Neuronal stem cell (in vitro differentiated cells): ENCODE data around the gene LRRC71.

ENCODE experiments used
- DNase-seq: peaks from one replicate; pipeline ENCODE4 v3.0.0-alpha.2; 2013; ENCODE audit warnings: low spot score
- H2AFZ ChIP-seq: one replicate; pipeline ENCODE4 v1.6.1; 2013; ENCODE audit warnings: mild to moderate bottlenecking, low read length, inconsistent platforms
- H2AK5ac ChIP-seq: 2 replicates; pipeline ENCODE4 v1.6.1; 2013; ENCODE audit warnings: low read depth, mild to moderate bottlenecking, inconsistent platforms, low read length, moderate library complexity, mixed read lengths
- H2BK120ac ChIP-seq: 2 replicates; pipeline ENCODE4 v1.6.1; 2013; ENCODE audit warnings: low read depth, mild to moderate bottlenecking, inconsistent platforms, low read length, moderate library complexity, mixed read lengths
- H2BK12ac ChIP-seq: one replicate; pipeline ENCODE4 v1.6.1; 2013; ENCODE audit warnings: low read length, inconsistent platforms
- H2BK15ac ChIP-seq: 2 replicates; pipeline ENCODE4 v1.6.1; 2013; ENCODE audit warnings: mild to moderate bottlenecking, low read length, inconsistent platforms, mixed read lengths
- H2BK5ac ChIP-seq: one replicate; pipeline ENCODE4 v1.6.1; 2013; ENCODE audit warnings: inconsistent platforms, mild to moderate bottlenecking, low read length, moderate library complexity
- H3K14ac ChIP-seq: one replicate; pipeline ENCODE4 v1.6.1; 2013; ENCODE audit warnings: low read length, inconsistent platforms
- H3K18ac ChIP-seq: 2 replicates; pipeline ENCODE4 v1.6.1; 2013; ENCODE audit warnings: low read length, inconsistent platforms
- H3K23ac ChIP-seq: 2 replicates; pipeline ENCODE4 v1.6.1; 2013; ENCODE audit warnings: low read depth, mild to moderate bottlenecking, mixed read lengths, low read length, inconsistent platforms; ENCODE audit not compliant: poor library complexity
- H3K27ac ChIP-seq: replicated peaks from 3 replicates; pipeline ENCODE4 v1.5.1; 2013; ENCODE audit warnings: low read length, inconsistent platforms
- H3K27me3 ChIP-seq, 3 experiments: 2 replicates each; pipeline ENCODE4 v1.6.1; 2013; ENCODE audit warnings: low read length in 3 of 3, mild to moderate bottlenecking in 2 of 3, inconsistent platforms in 1 of 3, low read depth in 1 of 3, mixed read lengths in 1 of 3, moderate library complexity in 1 of 3; ENCODE audit not compliant: control insufficient read depth in 3 of 3, insufficient read depth in 3 of 3
- H3K36me3 ChIP-seq, 2 donors: replicated peaks in 1 of 2; 2 replicates each; pipeline ENCODE4 v1.6.1; 2013; ENCODE audit warnings: low read length in 2 of 2; ENCODE audit not compliant: control insufficient read depth in 2 of 2, insufficient read depth in 2 of 2
- H3K4ac ChIP-seq: 2 replicates; pipeline ENCODE4 v1.6.1; 2013; ENCODE audit warnings: inconsistent platforms, mild to moderate bottlenecking, low read length, moderate library complexity
- H3K4me1 ChIP-seq, 2 donors: 1 replicate in 1 of 2; 2 replicates in 1 of 2; pipeline ENCODE4 v1.6.1; 2013; ENCODE audit warnings: low read length in 2 of 2, low read depth in 1 of 2; ENCODE audit not compliant: control insufficient read depth in 2 of 2, insufficient read depth in 1 of 2
- H3K4me2 ChIP-seq: one replicate; pipeline ENCODE4 v1.6.1; 2013; ENCODE audit warnings: mild to moderate bottlenecking, low read length, inconsistent platforms; ENCODE audit not compliant: insufficient read depth, poor library complexity, severe bottlenecking
- H3K4me3 ChIP-seq, 2 donors: 2 replicates each; pipeline ENCODE4 v1.5.1; 2013; ENCODE audit warnings: low read length in 2 of 2, mild to moderate bottlenecking in 2 of 2, inconsistent platforms in 1 of 2, moderate library complexity in 1 of 2
- H3K79me1 ChIP-seq: one replicate; pipeline ENCODE4 v1.6.1; 2013; ENCODE audit warnings: low read depth, mild to moderate bottlenecking, inconsistent platforms, low read length, moderate library complexity
- H3K9ac ChIP-seq: one replicate; pipeline ENCODE4 v1.6.1; 2013; ENCODE audit warnings: mild to moderate bottlenecking, low read depth, low read length, inconsistent platforms; ENCODE audit not compliant: poor library complexity
- H3K9me3 ChIP-seq, 2 donors: replicated peaks in 1 of 2; 2 replicates each; pipeline versions ENCODE3 to v1.6.1; 2013; ENCODE audit warnings: low read length in 2 of 2, mild to moderate bottlenecking in 2 of 2, inconsistent platforms in 1 of 2, low read depth in 1 of 2, mixed read lengths in 1 of 2, moderate library complexity in 1 of 2; ENCODE audit not compliant: control insufficient read depth in 2 of 2, insufficient read depth in 1 of 2
- H4K8ac ChIP-seq: one replicate; pipeline ENCODE4 v1.6.1; 2013; ENCODE audit warnings: low read depth, mild to moderate bottlenecking, inconsistent platforms, low read length, moderate library complexity
- H4K91ac ChIP-seq: one replicate; pipeline ENCODE4 v1.6.1; 2013; ENCODE audit warnings: low read length, low read depth, mild to moderate bottlenecking, inconsistent platforms; ENCODE audit not compliant: poor library complexity
- WGBS, 2 donors: extraction: QIAGEN DNeasy Blood & Tissue Kit; methylation state at CpG; one replicate each; pipeline ENCODE4 v1.1.7; 2013; ENCODE audit warnings: missing lambda C conversion rate in 2 of 2, mixed read lengths in 1 of 2; ENCODE audit not compliant: insufficient read length in 2 of 2, insufficient replicate concordance in 1 of 2; ENCODE audit errors: extremely low coverage in 2 of 2; 5-methylcytosine and 5-hydroxymethylcytosine counted together

Gene LRRC71

DNA sequence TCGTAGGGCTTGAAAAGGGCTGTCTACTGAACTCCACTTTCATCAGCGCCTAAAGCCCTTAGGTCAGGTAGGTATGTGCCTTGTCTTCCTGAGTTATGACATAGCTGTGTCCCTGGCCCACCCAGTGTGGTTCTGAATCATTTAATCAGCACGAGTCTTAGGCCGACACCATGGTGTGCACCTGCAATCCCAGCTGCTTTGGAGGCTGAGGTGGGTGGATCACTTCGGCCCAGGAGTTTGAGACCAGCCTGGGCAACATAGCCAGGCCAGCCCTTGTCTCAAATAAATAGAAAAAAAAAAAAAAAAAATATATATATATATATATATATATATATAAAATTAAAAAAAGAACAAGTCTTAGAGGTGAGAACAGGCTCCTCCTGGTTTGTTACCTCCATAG, 15.8 kb downstream of the LRRC71 start:
- no peak overlapping the region for H3K27ac ChIP-seq
- H3K9me3 ChIP-seq, result no peaks in the 10 kb centered on the region
- H3K4me3 ChIP-seq, result no peak overlapping the region
- H3K27me3 ChIP-seq, result no peaks in the 10 kb centered on the region
- H2BK5ac ChIP-seq, result no peak overlapping the region
- no CpG with 5 or more reads among the region's 5 CpGs for WGBS, 2 donors
- peaks cover 39 to 74% of the 10 kb centered on the region in 2 donors for H3K36me3 ChIP-seq
- H3K9ac ChIP-seq, result no peak overlapping the region
- H2AFZ ChIP-seq, result no peak overlapping the region
- no peaks in the 10 kb centered on the region for H3K79me1 ChIP-seq
- H2BK12ac ChIP-seq, result no peak overlapping the region
- peaks cover 1 to 4% of the 10 kb centered on the region in 2 donors for H3K4me1 ChIP-seq
- DNase-seq, result no peak
- no peak overlapping the region for H4K8ac ChIP-seq
- H2AK5ac ChIP-seq, result no peak overlapping the region
- no peak overlapping the region for H3K4ac ChIP-seq
- no peak overlapping the region for H4K91ac ChIP-seq
- no peak overlapping the region for H3K18ac ChIP-seq
- no peak overlapping the region for H2BK120ac ChIP-seq
- no peak overlapping the region for H3K4me2 ChIP-seq
- no peak overlapping the region for H3K23ac ChIP-seq
- no peak overlapping the region for H2BK15ac ChIP-seq
- no peak overlapping the region for H3K14ac ChIP-seq

DNA sequence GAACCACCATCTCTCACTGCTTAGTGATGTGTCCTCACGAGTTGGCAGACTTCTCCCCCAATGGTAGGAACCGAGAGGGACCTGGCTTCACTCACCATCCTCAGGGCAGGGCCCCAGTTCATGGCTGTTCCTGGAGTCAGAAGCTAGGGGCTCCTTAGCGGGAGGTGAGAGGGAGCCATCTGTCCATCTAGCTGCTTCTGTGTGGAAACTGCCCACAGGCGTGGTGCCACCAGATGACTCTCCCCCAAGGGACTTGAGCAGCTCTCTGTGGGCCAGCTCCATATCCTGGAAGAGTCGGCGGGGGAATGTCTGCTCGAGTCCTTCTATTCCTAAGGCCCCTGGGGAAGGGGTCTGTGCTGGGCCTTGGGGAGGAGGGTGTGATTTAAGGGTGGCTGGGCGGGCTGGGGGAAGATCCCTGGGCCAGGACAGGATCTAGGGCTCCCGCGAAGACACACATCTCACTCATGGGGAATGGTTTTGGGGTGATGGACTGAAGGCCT, 16.3 kb downstream of the LRRC71 start:
- Histone ChIP-seq H2BK12ac (no peak overlapping the region), H3K4me2 (no peak overlapping the region), H2BK5ac (no peak overlapping the region), H3K9me3 (no peaks in the 10 kb centered on the region), H3K9ac (no peak overlapping the region), H2AFZ (no peak overlapping the region), H3K27me3 (no peaks in the 10 kb centered on the region), H3K27ac (no peak overlapping the region), H3K36me3 (peaks cover 44 to 80% of the 10 kb centered on the region in 2 donors), H3K4ac (no peak overlapping the region), H4K8ac (no peak overlapping the region), H2BK120ac (no peak overlapping the region), H3K18ac (no peak overlapping the region), H3K4me3 (no peak overlapping the region), H4K91ac (no peak overlapping the region), H3K14ac (no peak overlapping the region), H3K79me1 (no peaks in the 10 kb centered on the region), H3K4me1 (peaks cover 1 to 2% of the 10 kb centered on the region in 2 donors), H3K23ac (peak overlapping the region; percentile 46), H2AK5ac (no peak overlapping the region), H2BK15ac (no peak overlapping the region)
- no CpG with 5 or more reads among the region's 10 CpGs for whole genome bisulfite sequencing, 2 donors
- DNase-seq, result no peak

DNA sequence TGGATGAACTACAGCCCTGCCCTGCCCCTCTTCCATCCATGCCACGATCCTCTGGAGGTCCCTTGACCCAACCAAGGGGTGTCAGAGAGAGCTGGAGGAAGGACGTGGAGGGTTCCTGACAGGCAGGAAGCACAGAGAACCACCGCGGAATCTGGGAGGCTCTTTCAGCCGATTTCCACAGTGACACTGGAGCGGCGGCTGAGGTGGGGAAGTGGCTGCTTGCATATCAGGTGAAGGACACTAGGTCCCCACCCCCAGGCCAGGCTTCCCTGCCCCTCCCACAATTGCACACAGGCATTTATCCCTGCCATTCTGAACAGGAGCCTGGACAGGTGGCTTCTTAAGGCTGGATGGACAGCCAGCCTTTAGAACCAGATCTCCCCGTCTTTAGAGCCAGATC, 17.5 kb downstream of the LRRC71 start:
- Histone ChIP-seq H3K27me3 (no peaks in the 10 kb centered on the region), H3K9ac (no peak overlapping the region), H2BK15ac (no peak overlapping the region), H2AFZ (no peak overlapping the region), H4K8ac (no peak overlapping the region), H2BK5ac (no peak overlapping the region), H2AK5ac (no peak overlapping the region), H2BK12ac (no peak overlapping the region), H3K4me3 (no peak overlapping the region), H3K23ac (no peak overlapping the region), H3K18ac (no peak overlapping the region), H3K9me3 (no peaks in the 10 kb centered on the region), H3K4ac (no peak overlapping the region), H3K14ac (no peak overlapping the region), H3K27ac (no peak overlapping the region), H3K36me3 (peaks cover 51 to 91% of the 10 kb centered on the region in 2 donors), H3K79me1 (no peaks in the 10 kb centered on the region), H3K4me1 (no peaks in the 10 kb centered on the region), H3K4me2 (no peak overlapping the region), H2BK120ac (no peak overlapping the region), H4K91ac (no peak overlapping the region)
- DNase-seq, result no peak
- WGBS, 2 donors, result no CpG with 5 or more reads among the region's 8 CpGs

DNA sequence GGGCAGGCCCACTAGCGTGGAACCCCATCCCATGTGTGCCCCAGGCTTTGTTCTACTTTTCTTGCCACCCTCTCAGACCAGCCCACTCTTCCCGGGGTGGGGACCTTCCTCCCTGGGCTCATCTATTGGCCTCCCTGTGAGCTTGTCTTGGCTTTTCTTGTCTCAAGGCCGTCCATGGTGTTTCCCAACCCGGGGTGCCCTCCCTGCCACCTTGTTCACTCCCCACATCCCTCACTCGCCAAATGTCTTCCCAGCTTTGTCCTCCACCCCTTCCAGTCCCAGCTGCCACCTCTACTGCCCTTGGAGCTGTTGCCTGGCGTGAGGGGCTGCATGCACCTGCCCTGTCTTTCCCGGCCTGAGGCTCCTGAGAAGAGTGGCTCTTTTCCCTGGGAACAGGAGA, 18.4 kb downstream of the LRRC71 start:
- no peaks in the 10 kb centered on the region for H3K4me1 ChIP-seq
- no peak overlapping the region for H3K4me3 ChIP-seq
- no peak overlapping the region for H3K18ac ChIP-seq
- H2BK15ac ChIP-seq, result no peak overlapping the region
- no peak overlapping the region for H3K14ac ChIP-seq
- H4K8ac ChIP-seq, result no peak overlapping the region
- no peaks in the 10 kb centered on the region for H3K79me1 ChIP-seq
- no peak overlapping the region for H3K4me2 ChIP-seq
- H3K36me3 ChIP-seq, result peaks cover 58 to 95% of the 10 kb centered on the region in 2 donors
- H3K9ac ChIP-seq, result no peak overlapping the region
- H4K91ac ChIP-seq, result no peak overlapping the region
- no peak overlapping the region for H2AK5ac ChIP-seq
- WGBS, 2 donors, result no CpG with 5 or more reads among the region's 7 CpGs
- H3K4ac ChIP-seq, result no peak overlapping the region
- no peak overlapping the region for H2BK120ac ChIP-seq
- H3K23ac ChIP-seq, result no peak overlapping the region
- H2BK12ac ChIP-seq, result no peak overlapping the region
- H3K9me3 ChIP-seq, result no peaks in the 10 kb centered on the region
- DNase-seq, result no peak
- no peak overlapping the region for H2AFZ ChIP-seq
- H2BK5ac ChIP-seq, result no peak overlapping the region
- H3K27ac ChIP-seq, result no peak overlapping the region
- H3K27me3 ChIP-seq, result no peaks in the 10 kb centered on the region
